Brain pericyte (primary cell): ENCODE results near the gene ARNT2.

Source experiments
- DNase-seq: peaks from one replicate; pipeline ENCODE4 v3.0.0-alpha.2; 2012; ENCODE audit warnings: low read depth, low spot score

ARNT2 gene

DNA sequence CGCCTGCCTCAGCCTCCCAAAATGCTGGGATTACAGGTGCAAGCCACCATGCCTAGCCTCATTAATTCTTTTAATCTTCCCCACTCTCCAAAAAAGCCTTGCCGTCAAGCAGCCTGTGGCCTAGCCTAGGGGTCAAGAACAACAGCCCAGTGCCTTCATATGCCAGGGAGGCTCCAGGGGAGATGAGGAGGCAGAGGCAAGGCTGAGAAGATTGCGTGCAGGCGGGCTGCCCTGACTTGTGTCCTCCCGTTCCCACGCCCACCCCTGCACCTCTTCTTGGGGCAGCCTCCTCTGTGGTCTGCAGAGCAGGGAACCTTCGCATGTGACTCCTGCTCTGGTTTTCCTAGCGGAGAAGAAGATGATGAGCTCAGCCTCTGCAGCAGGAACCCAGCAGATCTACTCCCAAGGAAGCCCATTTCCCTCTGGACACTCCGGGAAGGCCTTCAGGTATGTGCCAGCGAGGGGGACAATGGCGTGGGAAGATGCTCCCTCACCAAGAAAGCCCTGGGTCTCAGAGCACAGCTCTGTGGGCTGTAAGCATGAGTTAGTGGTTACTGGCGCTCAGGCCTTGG is 172.4 kb downstream of the ARNT2 start:
- DNase-seq = no peak

DNA sequence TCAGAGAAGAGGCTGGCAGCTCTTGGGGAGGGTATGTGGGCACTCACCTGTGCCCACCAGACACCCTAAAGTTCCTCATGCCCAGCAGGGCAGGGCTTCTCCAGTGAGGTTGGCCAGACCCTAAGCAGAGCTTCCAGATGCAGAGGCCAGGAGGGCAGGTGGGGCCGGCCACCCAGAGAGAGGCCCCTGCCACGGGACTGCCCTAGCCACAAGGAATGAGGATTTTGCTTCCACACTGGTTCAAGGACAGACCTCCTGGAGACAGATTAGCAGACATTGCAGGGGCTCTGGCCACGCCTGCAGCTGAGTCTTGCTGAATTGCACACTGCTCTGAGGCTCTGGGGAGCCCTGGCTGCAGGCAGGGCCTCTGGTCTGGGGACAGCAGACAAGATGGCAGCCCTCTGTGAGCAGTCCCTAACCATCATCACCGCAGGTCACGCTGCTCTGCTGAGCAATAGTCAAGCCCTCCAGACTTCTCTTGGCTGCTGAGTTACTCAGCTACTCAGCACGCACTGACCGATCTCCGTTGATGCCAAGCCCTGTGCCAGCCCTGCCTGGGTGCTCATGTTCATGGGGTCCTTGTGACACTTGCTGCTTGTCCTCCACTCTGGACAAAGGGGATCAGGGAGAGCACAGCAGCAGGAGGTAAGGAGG is 173.5 kb downstream of the ARNT2 start:
- DNase-seq = no peak

DNA sequence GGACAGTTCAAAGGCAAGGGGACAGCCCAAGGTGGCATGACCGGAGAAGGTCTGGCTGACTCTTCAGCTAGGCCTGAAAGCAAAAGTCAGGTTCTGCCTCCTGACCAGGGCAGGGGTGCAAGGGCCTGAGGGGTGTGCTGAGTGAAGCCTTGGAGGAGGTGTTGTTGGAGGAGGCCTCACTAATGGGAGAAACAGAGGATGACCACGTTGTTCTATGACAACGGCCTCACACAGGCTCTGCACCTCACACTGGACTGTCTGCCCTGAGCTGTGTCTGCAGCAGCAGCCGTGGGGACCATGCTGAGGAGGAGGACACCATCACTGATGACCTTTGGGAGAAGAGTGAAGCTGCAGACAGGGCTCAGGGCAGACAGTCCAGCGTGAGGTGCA is 174.0 kb downstream of the ARNT2 start:
- no peak for DNase-seq

DNA sequence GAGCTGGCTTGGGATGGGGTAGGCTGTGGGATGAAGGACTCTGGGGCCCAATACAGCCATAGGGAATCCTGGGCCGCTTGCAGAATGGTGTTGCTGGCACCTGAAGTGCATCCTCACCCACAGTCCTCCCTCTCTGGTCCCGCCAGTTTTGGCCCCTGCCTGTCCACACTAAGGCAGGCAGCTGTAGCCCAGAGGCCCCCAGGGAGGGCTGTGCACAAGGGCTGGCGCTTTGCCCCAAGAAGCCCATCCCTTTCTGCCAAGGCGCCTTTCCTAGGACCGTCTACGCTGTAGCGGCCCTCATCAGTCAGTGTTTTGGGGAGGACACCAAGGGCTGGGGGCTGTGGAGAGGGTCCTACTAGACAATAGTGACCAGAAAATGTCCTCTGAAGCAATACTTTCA is 174.7 kb downstream of the ARNT2 start:
- DNase-seq = no peak

- no peak for DNase-seq
Measured at GRCh38 chr15:80579611-80580010, 175.4 kb downstream of the ARNT2 start.

DNA sequence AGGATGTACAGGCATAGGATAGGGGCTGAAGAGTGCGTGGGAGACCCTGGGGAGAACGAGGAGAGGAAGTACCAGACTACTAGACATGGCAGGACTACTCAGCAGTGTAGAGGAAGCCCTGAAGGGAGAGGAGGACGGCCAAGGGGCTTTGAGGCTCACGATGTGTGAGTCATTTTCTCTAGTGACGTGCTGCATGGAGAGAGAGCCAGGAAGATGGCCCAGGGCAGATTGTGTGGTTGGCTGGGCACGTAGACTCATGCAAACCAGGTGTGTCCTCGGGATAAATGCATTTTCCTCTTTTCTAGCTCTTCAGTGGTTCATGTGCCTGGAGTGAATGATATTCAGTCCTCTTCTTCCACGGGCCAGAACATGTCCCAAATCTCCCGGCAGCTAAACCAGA is 175.9 kb downstream of the ARNT2 start:
- DNase-seq = peak; percentile 33

GRCh38 chr15:80580536-80581260 is 176.5 kb downstream of the ARNT2 start:
- no peak for DNase-seq

DNA sequence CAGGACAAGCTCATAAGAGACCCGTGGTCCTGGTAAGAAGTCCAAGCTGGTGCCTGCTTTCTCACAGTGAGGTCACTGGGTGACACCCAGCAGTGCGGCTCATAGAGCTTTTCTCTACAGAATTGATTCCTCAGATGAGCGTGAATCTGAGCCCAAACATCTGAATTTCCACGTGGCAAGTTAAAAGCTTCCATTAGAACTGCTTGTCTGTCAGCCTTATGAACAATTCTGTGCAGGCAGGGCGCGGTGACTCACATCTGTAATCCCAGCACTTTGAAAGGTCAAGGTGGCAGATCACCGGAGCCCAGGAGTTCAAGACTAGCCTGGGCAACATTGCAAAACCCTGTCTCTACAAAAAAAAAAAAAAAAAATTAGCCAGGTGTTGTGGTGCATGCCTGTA is 177.8 kb downstream of the ARNT2 start:
- no peak for DNase-seq

DNA sequence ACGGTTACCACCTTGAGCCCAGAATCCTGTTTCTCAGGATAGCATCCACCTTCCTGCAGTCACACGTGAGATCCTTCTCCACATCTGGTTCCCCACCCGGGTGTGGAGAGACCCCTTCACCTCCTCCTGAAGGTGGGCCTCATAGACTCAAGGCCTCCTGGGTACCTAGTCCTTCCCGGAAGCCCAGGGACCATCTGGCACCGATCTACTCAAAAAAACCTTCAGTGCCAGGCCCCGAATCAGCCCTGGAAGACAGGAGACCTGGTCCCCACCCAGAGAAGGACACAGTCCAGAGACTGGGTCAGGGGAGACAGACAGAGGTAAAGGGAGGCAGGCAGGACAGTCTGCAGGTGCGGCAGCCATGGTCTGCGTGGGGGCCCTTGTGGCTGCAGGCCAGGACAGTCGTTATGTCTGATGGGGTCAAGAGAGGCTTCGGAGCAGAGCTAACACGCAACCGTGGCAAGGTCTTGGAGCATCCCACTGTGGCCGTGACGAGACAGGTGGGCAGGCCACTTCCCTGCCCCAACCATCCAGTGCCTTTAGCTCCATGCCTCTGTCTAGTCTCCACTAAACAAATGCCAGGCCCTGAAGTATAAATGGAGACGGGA is 178.7 kb downstream of the ARNT2 start:
- DNase-seq = no peak

DNA sequence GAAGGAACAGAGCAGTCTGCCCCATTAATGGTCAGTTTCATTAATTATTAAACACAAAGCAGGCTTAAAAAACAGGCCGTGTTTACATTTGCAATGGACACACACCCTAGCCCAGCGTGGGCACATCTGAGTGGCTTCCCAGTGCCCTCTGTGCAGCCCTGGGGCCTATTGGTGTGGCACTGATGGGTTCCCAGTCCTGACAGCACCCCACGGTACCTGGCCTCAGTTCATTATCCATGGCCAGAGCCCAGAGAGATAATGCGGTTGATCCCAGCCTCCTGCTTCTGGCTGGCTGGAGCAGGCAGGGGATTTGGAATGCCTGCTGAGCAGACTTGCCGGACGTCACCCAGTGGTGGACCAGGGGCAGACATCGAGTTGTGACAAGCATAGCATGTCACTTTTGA is 180.4 kb downstream of the ARNT2 start:
- no peak for DNase-seq

DNA sequence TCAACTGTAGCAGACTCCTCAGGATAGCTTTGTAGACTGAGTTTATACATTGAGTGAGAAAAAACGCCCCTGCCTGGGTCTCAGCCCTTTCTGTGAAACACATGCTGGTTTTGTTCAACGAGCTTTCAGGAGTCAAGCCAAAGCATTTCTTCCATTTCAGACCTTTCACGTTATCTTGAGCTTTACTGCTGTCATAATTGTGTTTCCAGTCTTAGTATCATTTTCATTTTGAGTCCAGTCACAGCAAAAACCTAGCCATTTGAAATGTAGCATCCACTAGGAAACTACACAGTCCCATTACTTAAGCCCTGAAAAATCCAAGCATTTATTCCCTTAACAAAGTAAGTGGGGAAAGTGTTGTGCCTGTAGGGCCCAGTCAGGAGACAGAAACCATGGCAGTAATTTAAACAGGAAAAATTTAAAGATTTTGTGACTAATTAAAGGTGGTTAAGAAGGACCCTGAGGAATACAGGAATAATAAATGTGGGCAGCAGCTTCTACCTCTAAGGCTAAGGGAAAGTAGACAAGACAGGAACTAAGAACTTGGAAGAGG is 180.9 kb downstream of the ARNT2 start:
- no peak for DNase-seq

DNA sequence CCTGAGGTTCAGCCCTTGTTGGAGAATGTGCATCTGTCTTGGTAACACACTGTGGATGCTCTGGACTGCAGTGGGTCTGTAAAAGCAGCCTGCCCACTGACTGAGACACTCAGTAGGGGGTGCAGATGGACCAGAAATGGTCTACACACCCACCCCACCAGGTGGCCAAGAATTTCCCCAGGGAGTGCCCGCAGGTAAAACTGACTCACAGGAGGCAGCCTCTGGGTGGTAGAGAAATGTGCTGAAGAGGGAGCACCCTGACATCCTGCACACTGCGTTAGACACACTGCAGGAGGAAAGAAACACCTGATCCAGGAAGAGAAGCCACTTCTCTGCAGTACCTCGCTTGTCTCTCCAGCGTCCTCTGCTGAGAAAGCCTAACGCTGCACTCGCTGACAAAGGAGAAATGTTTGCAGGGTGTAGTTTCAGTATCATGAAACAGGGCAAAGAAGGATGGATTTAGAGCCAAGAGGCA is 181.4 kb downstream of the ARNT2 start:
- no peak for DNase-seq

- no peak for DNase-seq
Measured at GRCh38 chr15:80586161-80586560, 182.0 kb downstream of the ARNT2 start.

GRCh38 chr15:80587007-80587406 is 182.8 kb downstream of the ARNT2 start:
- no peak for DNase-seq

DNA sequence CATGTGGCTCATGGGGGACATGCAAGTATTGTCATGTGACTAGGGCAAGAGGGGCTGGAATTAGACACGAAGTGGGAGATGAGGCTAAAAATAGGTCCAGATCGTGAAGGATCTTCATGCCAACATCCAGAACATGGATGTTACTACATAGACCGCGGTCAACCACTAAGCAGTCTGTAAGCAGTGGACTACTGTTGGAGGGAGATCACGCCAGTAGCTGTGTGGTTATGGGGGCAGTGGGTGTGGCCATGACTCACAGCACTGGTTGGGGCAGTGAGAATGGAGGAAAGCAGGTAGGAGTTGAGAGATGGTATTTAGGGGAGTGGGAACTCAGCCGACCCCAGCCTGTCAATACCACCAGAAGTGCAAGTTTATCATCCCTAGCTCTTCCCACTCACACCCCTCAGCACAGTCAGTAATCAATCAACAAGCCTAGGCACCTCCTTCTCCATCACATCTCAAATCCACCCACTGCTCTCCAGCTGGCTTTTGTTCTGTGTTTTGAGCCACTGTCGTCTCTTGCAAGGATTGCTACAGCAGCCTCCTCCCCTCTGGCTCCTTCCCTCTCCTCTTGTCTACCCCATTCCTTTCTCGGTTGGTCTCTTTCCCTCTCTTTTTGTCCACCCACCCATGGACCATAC is 183.8 kb downstream of the ARNT2 start:
- no peak for DNase-seq

GRCh38 chr15:80588801-80589200 is 184.6 kb downstream of the ARNT2 start:
- DNase-seq = no peak

- DNase-seq = no peak
Measured at GRCh38 chr15:80590761-80591355, 186.7 kb downstream of the ARNT2 start.

- DNase-seq = no peak
Measured at GRCh38 chr15:80591471-80591870, 187.3 kb downstream of the ARNT2 start.

DNA sequence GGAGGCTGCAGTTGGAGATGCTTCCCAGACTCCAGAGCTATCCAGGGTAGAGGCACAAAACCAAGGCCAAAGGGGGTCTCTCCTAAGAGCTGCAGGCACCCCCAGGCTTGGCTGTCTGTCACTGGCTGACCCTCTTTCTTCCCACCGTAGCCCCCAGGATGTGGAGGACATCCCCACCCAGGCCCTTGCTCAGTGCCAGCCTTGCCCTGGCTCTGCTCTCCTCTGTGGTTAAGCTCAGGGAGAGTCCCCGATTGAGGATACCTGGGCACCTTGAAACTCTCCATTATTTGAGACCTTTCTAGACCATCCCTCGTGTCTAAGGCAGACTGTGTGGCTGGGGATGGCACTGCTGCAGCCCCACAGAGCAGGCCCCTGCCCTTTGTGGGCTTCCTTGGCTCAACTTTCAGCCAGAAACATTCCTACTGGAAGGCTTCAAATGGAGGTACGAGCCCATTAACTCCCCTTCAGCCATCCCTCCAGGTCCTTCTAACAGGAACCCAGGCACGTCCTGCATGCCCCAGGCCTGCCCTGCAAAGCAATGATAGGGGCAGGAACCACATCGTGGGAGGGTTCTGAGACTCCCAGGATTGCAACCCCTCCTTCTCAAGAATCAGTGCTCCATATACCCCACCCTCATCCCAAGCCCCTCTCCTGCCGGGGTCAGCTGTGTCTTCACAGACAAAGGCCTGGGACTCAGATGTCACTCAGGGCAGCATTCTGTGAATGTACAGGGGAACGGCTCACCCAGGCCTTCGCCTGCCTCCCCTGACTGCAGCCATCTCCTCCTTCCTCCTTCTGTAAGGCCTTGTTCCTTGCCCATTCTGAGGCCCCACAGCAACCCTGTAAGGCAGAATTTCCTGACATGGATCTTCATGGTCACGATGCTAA is 188.0 kb downstream of the ARNT2 start:
- DNase-seq = no peak

DNA sequence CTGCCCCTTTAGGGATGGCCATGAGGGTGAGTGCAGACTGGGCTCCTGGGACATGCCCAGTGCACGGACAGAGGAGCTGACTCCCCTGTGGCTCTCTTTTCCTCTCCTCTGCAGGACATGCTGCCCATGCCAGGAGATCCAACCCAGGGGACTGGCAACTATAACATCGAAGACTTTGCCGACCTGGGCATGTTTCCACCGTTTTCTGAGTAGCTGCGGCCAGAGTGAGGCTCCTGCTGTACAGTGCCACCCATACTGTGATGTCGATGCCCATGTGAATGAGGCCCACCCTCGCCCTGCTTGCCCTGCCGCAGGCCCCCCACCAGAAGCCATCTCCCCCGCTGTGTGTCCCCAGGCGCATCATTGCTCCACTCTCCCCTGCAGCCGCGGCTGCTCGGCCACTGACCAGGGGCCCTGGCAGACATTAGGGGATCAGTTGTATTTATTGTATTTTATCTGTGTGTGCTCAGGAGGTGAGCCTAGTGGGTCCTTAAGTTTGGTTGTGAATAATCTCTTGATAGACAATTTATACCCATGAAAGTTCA is 189.4 kb downstream of the ARNT2 start:
- DNase-seq = no peak
